Calu3 (cell line): ENCODE results near the gene EGR2. TPM values are rescaled to one million over a fixed set of nuclear protein-coding genes. Genes with fewer than 3 reads are reported as not detected.

Experiments
- BruUV-seq: library from RNA; stranded (reverse); fragments of 400-500 nt; replicated peaks from 2 replicates; lab custom pipeline; 2021; lab: Mats Ljungman, UMichigan
- CTCF ChIA-PET: fragments of 300-600 bp; sonication (Branson Sonifier 250); formaldehyde crosslinking; loops from one replicate; lab custom pipeline; 2022; ENCODE audit warnings: antibody characterized with exemption; lab: Charles Lee
- DNase-seq: peaks from one replicate; pipeline ENCODE4 v3.0.0; 2022
- H3K27ac Mint-ChIP-seq: one replicate; pipeline ENCODE4 v1.8.0; 2022; ENCODE audit warnings: mixed read lengths; ENCODE audit not compliant: unreplicated experiment
- H3K27me3 Mint-ChIP-seq: one replicate; pipeline ENCODE4 v1.8.0; 2022; ENCODE audit warnings: mixed read lengths; ENCODE audit not compliant: unreplicated experiment
- H3K36me3 Mint-ChIP-seq: one replicate; pipeline ENCODE4 v1.8.0; 2022; ENCODE audit warnings: mild to moderate bottlenecking, moderate library complexity, mixed read lengths; ENCODE audit not compliant: insufficient read depth, unreplicated experiment
- H3K4me1 Mint-ChIP-seq: one replicate; pipeline ENCODE4 v1.8.0; 2022; ENCODE audit warnings: mild to moderate bottlenecking, low read depth, mixed read lengths; ENCODE audit not compliant: unreplicated experiment
- H3K4me3 Mint-ChIP-seq: one replicate; pipeline ENCODE4 v1.8.0; 2022; ENCODE audit warnings: mild to moderate bottlenecking, low read depth, moderate library complexity, mixed read lengths; ENCODE audit not compliant: unreplicated experiment
- H3K9me3 Mint-ChIP-seq: one replicate; pipeline ENCODE4 v1.8.0; 2022; ENCODE audit warnings: low read depth, mixed read lengths; ENCODE audit not compliant: unreplicated experiment
- intact Hi-C: fragments of 100-400 bp; cut with micrococcal nuclease; formaldehyde crosslinking; loops from one replicate; pipeline ENCODE4 v1.10.0; 2022; ENCODE audit not compliant: unreplicated experiment
- total RNA-seq: library from RNA; stranded (reverse); gene quantifications from 2 replicates; pipeline ENCODE4 v1.2.3, GENCODE V29; 2022
- TF ChIP-seq, protein P1 (sequence below): fragments of 200-600 bp; IDR thresholded peaks from one replicate; pipeline ENCODE4 v1.8.0; 2022; ENCODE audit warnings: antibody characterized with exemption; ENCODE audit not compliant: unreplicated experiment

EGR2 gene
- total RNA-seq, 1 experiment from 2014 or later = 0.68 TPM

DNA sequence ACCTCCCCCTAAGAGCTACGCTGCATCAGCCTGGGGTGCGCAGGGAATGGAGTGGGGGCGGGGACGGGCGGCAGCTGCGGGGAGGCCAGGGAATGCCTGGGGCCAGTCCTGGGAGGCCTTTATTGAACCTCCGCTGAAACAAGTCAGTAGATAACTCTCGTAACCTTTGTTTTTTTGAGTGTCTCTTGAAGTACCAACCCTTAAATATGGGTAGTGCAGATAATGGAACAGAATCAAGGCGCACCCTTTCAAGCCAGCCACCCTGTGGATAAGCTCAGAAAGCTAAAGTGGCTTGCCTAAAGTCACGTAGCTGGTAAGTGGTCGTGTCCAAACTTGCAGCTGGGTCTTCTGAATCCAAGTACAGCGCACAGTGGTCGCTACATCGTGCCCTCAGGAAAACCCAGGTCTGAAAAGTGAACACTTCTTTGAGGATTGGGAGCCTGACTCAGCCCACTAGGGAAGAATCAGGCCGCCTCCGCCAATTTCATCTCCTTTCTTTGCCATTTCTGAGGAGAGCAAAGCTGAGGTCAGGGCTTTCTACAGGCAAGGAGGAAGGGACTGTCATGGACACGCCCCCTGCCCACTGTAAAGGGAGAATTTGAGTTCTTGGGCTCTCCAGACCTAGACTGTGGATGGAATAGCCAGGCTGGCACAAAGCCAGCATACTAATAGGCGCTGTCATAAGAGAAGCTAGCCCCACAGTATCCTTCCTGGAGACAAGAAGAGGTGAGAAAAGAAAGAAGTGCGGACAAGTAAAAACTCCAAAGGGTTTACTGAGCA is 3.2 kb upstream of the EGR2 start:
- no TSS peak for BruUV-seq
- Mint-ChIP-seq H3K4me3 (no peak overlapping the region), H3K36me3 (peaks cover 27% of the 10 kb centered on the region), H3K27ac (no peak overlapping the region), H3K4me1 (peaks cover 10% of the 10 kb centered on the region), H3K27me3 (peaks cover 65% of the 10 kb centered on the region), H3K9me3 (no peaks in the 10 kb centered on the region)
- TF ChIP-seq, protein P1, sequence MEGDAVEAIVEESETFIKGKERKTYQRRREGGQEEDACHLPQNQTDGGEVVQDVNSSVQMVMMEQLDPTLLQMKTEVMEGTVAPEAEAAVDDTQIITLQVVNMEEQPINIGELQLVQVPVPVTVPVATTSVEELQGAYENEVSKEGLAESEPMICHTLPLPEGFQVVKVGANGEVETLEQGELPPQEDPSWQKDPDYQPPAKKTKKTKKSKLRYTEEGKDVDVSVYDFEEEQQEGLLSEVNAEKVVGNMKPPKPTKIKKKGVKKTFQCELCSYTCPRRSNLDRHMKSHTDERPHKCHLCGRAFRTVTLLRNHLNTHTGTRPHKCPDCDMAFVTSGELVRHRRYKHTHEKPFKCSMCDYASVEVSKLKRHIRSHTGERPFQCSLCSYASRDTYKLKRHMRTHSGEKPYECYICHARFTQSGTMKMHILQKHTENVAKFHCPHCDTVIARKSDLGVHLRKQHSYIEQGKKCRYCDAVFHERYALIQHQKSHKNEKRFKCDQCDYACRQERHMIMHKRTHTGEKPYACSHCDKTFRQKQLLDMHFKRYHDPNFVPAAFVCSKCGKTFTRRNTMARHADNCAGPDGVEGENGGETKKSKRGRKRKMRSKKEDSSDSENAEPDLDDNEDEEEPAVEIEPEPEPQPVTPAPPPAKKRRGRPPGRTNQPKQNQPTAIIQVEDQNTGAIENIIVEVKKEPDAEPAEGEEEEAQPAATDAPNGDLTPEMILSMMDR = no peak
- CTCF ChIA-PET = interaction anchor here (1.6 to 4.4 kb wide), 6 partner anchors 12 to 339 kb away, joined by 6 to 54 read pairs (median 10); no protein-coding TSS in a partner anchor
- DNase-seq = no peak
- intact Hi-C loops = loop anchor here (5.0 to 10.0 kb wide), 5 partner anchors 227 to 565 kb away; no protein-coding TSS in a partner anchor

DNA sequence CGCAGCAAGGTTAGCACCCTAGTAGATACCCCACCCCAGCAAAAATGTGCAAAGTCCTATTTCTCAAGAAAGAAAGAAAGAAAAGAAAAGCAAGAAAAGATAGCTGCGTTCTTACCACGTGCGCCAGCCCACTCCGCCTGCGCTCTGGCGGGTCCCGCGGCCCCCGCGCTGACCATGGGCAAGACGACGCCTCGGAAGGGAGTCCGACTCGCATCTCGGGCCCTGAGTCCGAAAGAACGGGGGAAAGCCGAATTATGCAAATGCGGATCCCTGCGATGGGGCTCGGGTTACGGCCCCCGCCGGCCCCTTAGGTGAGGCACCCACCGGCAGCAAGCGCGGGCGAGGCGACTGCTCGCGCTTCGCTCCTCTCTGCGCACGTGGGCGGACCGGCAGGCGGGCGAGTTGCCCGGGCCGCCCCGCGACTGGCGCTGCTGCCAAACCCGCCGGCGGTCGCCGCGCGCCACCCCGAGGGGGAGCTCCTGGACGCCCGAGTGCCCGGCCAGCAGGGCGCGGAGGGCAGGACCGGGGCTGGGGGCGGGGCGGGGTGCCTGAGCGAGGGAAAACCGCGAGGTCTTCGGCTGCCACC is 2.4 kb upstream of the EGR2 start:
- H3K9me3 Mint-ChIP-seq = no peaks in the 10 kb centered on the region
- peak; percentile 73 for DNase-seq
- H3K4me1 Mint-ChIP-seq = peaks cover 10% of the 10 kb centered on the region
- BruUV-seq = no TSS peak
- H3K27ac Mint-ChIP-seq = no peak overlapping the region
- intact Hi-C loops = loop anchor here (1.0 to 10.0 kb wide), 6 partner anchors 207 to 564 kb away; no protein-coding TSS in a partner anchor
- CTCF ChIA-PET = interaction anchor here (0.6 to 4.4 kb wide), 16 partner anchors 12 to 790 kb away, joined by 3 to 54 read pairs (median 6); partner anchors contain the start of gene ADO
- H3K27me3 Mint-ChIP-seq = peaks cover 70% of the 10 kb centered on the region
- TF ChIP-seq, protein P1 = no peak
- H3K4me3 Mint-ChIP-seq = peak overlapping the region; percentile 81
- peaks cover 27% of the 10 kb centered on the region for H3K36me3 Mint-ChIP-seq

DNA sequence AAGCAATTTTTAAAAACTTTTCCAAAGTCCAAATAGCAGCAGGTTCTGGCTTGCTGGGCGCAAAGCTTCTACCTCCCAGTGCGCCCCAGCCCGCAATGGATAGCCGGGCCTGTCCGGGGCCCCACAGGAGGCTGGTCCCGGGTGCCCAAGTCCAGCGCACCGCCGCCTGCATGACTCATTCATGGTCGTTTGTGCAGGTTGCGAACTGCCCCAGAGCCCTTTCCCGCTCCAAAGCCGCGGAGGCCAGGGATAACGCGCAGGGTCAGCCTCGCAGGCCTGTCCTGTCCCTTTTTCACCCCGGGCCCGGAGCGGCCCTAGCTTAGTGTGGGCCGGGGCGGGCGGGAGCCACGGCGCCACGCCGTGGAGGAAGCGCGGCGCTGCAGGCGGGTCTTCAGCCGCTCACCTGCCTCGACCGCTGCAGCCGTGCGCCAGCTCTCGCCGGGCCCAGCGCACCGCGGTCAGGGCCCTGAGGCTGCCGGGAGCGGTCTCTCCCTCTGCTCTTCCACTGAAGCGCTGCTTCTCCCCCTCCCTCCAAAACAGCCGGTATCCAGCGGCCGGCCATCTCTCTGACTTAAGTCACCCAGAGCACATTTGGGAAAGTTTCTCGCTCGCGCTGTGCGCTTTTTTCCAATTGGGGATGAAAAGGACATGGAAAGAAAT is 1.7 kb upstream of the EGR2 start:
- Mint-ChIP-seq H3K27me3 (peaks cover 70% of the 10 kb centered on the region), H3K36me3 (peaks cover 27% of the 10 kb centered on the region), H3K9me3 (no peaks in the 10 kb centered on the region), H3K4me3 (peak overlapping the region; percentile 81), H3K4me1 (peaks cover 10% of the 10 kb centered on the region), H3K27ac (peak overlapping the region; percentile 56)
- DNase-seq = peak; percentile 83
- TF ChIP-seq, protein P1 = peak; percentile 93
- no TSS peak for BruUV-seq
- intact Hi-C loops = loop anchor here (1.0 to 10.0 kb wide), 7 partner anchors 207 to 563 kb away; no protein-coding TSS in a partner anchor
- CTCF ChIA-PET = interaction anchor here (0.6 to 4.4 kb wide), 16 partner anchors 12 to 789 kb away, joined by 3 to 54 read pairs (median 6); partner anchors contain the start of gene ADO
